ENCODE measurements around the gene DGKD.

DGKD gene

GRCh38 chr2:233446121-233446520 lies 91.8 kb downstream of the DGKD start:
- DNase-seq (ENCODE audit: low read depth): no peak

- no peak for DNase-seq (ENCODE audit: low read depth)
Measured at GRCh38 chr2:233446606-233447305, 92.5 kb downstream of the DGKD start.

GRCh38 chr2:233447506-233448219 lies 93.4 kb downstream of the DGKD start:
- DNase-seq (ENCODE audit: low read depth): no peak

GRCh38 chr2:233448220-233448559 lies 93.9 kb downstream of the DGKD start:
- no peak for DNase-seq (ENCODE audit: low read depth)

- no peak for DNase-seq (ENCODE audit: low read depth)
Measured at GRCh38 chr2:233448575-233448974, 94.3 kb downstream of the DGKD start.

GRCh38 chr2:233449081-233449901 lies 95.0 kb downstream of the DGKD start:
- DNase-seq (ENCODE audit: low read depth): no peak

- DNase-seq (ENCODE audit: low read depth): no peak
Measured at GRCh38 chr2:233449921-233450863, 95.9 kb downstream of the DGKD start.

- no peak for DNase-seq (ENCODE audit: low read depth)
Measured at GRCh38 chr2:233450864-233451575, 96.7 kb downstream of the DGKD start.

GRCh38 chr2:233451950-233452349 lies 97.7 kb downstream of the DGKD start:
- DNase-seq (ENCODE audit: low read depth): no peak

GRCh38 chr2:233453111-233453915 lies 99.0 kb downstream of the DGKD start:
- no peak for DNase-seq (ENCODE audit: low read depth)

- DNase-seq (ENCODE audit: low read depth): no peak
Measured at GRCh38 chr2:233453916-233454315, 99.6 kb downstream of the DGKD start.

- DNase-seq (ENCODE audit: low read depth): no peak
Measured at GRCh38 chr2:233455006-233455405, 100.7 kb downstream of the DGKD start.

- no peak for DNase-seq (ENCODE audit: low read depth)
Measured at GRCh38 chr2:233455491-233455890, 101.2 kb downstream of the DGKD start.

GRCh38 chr2:233456111-233456510 lies 101.8 kb downstream of the DGKD start:
- no peak for DNase-seq (ENCODE audit: low read depth)

GRCh38 chr2:233456934-233457333 lies 102.6 kb downstream of the DGKD start:
- DNase-seq (ENCODE audit: low read depth): no peak

- no peak for DNase-seq (ENCODE audit: low read depth)
Measured at GRCh38 chr2:233457356-233457755, 103.1 kb downstream of the DGKD start.

GRCh38 chr2:233458031-233458610 lies 103.8 kb downstream of the DGKD start:
- DNase-seq (ENCODE audit: low read depth): no peak

- DNase-seq (ENCODE audit: low read depth): no peak
Measured at GRCh38 chr2:233458826-233459225, 104.5 kb downstream of the DGKD start.

- DNase-seq (ENCODE audit: low read depth): no peak
Measured at GRCh38 chr2:233459426-233459825, 105.1 kb downstream of the DGKD start.
